ENCODE results near the gene LGR6.

The LGR6 gene

DNA sequence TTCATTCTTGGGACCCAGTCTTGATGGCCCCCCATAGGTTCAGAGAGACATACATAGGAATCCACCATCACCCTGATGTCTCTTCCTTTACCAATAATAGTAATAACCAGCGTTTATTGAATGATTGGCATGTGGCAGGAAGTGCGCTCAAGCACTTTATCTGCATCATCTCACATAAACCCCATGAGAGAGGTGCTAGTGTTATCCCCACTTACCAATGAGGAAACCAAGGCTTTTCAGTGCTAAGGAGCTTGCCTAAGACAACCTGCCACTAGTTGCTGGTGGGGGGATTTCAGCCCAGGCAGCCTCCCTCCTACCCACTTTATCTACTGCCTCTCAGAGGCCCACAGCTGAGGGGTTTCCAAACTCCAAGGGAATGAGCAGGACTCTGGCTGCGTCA is 7.7 kb downstream of the LGR6 start:
- peak in 1 of 2 donors; percentile 47 for DNase-seq

DNA sequence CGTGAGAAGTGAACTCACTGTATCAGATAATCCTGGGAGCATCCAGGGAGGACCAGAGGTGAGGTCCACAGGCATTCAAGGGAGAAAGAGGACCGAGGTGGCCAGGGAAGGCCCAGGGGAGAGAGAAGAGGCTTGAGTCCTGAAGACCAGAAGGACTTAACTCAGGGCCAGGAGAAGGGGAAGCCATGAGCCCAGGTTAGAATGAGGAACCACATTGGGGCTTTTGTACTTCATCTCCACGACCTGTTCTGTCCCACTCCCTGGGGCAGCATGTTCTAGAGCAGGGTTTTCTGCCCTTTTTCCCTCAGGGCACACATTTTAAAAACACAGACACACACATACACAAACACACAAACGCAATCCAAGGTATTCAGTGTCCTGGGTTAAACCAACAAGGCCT is 8.4 kb downstream of the LGR6 start:
- no peak for DNase-seq

DNA sequence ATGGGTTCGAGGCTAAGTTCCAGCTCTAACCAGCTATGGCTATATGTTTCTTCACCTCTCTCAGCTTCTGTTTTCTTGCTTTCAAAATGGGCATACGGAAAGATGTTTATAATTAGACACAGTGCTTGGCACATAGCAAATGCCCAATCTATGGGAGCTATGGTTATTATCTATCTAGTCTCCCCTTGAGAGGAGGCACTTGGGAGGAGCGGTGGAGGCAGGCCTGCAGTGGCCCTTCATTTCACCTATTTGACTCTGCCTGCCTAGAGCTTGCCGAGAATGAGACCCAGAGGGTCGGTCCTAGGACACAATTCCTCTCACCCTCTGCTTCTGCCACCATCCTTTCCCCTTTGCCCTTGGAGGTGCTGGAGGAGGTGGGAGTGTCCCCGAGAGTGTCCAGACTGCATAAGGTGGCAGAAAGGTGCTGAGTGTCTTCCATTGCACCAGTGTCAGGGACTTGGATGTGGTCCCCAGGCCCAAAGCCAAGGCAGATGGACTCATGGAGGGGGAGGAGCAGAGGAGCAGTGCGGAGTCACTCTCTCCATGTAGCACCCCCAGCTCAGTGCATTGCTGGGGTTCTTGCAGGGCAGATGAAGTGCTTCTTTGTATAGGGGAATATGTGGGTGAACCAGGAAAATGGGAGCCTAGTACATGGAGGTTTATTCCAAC is 9.0 kb downstream of the LGR6 start:
- DNase-seq = no peak

DNA sequence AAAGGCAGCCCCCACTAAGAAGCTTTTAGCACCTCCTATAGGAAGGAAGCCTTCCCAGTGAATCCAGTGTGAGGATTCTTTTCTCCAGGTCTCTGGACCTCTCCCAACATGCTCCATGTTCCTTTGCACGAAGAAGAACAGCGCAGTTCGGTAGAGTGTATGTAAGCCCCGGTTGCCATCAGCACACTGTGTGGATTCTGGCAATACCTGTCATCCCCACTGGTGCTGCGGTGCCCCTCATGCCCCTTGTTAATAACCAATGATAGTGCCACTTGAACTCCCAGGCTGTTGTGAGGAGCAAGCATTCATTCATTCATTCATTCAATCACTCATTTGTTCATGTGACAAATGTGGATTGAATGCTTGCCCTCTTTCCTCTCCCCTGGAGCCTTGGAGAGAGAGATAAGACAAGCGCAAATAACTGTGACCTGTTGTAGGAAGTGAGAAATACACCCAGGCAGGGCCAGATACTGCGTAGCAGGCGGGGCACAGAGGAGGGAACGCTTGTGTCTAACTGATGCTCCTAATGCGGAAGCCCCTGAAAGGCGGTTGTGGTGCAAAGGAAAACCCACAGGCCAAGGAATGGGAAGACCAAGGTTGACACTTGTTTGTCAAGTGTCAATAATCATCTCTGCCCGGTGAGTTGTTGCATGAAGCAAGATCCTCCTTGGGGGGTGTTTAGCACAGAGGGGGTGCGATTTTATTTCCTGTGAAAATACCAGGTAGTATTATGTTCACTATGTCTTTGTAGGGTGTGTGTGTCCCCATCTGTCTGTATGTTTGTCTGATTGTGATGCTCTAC is 9.8 kb downstream of the LGR6 start:
- DNase-seq = peak; percentile 35 to 39

DNA sequence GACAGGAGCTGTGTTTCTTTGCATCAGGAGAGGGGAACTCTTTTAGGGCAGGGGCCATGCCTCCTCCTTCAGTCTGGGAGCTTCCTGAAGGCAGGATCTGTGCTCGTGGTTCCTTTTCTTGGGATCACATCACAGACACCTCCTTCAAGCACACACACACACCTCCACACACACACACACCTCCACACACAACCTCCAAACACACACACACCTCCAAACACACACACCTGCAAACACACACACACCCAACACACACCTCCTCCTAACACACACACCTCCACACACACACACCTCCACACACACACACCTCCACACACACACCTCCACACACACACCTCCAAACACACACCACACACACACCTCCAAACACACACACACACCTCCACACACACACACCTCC is 10.5 kb downstream of the LGR6 start:
- no peak for DNase-seq

DNA sequence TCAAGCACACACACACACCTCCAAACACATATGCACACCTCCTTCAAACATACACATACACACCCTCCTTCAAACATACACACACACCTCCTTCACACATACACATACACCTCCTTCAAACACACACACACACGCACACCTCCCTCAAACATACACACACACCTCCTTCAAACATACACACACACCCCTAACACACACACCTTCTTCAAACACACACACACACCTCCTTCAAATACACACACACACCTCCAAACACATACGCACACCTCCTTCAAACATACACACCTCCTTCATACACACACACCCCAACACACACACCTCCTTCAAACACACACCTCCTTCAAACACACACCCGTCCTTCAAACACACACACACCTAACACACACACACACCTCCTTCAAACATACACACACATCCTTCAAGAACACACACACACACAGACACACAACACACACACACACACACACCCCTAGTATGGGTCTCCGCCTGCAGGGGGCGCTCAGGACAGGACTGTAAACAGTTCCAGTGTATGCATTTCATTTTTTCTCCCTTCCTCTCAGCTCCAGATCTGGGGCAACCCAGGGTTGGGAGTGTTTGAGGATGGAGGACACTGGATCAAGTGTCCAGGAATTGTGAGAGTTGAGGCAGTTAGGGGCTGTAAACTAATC is 12.1 kb downstream of the LGR6 start:
- DNase-seq = peak in 1 of 2 donors; percentile 22

DNA sequence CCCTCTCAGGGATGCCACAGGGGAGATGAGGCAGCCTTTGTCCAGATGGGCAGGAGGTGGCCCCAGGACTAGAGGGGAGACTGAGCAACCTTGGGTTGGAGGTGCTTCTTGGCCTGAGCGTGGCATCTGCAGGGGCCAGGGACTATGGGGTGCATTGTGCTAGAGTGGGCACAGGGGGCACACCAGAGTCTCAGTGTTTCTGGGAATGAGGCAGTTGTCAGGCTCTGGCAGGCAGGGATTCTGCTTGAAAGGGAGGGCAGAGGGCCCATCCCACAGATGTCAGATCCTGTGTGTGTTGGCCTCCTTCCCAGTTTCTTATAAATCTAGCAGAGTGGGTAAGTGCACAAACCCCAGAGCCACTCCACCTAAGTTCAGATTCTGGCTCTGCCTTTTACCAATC is 13.7 kb downstream of the LGR6 start:
- no peak for DNase-seq

DNA sequence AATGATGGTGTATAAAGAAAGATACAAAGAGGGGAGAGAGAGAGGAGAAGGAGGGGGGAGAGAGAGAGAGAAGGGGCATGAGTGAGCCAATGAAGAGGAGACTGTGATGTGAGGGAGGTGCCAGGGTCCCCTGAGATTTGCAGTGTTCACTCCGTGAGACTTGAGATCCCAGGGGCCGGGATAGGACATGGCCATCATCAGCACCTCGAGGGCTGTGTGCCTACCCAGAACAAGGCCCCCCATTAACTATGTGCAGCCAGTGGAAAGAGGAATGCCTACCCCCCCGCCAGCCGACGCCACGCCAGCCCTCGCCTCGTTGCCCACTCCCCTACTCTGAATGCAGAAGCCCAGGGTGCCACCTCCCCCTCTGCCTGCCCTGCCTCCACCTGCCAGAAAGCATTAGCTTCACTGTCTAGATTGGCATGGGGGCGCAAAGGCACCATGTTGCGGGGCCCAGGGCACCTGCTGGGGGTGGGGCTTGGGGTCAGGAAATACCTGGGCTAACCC is 14.8 kb downstream of the LGR6 start:
- DNase-seq = no peak

DNA sequence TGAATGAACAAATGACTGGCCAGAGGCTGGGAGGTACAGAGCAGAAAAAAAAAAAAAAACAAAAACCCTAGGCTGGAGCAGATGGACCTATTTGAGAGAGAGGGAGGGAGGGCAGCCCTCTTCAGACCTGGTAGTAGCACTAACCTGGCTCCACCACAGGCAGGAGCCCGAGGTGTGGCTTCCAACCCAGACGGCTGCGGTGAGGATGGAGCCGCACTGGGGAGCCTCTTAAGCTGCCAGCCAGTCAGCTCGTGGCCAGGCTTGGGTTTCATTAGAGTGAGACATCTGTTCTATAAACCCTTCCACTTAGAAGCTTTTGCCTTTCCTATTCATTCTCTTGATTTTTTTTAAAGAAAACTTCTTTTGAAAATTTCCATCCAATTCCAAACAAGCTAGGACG is 16.8 kb downstream of the LGR6 start:
- no peak for DNase-seq

DNA sequence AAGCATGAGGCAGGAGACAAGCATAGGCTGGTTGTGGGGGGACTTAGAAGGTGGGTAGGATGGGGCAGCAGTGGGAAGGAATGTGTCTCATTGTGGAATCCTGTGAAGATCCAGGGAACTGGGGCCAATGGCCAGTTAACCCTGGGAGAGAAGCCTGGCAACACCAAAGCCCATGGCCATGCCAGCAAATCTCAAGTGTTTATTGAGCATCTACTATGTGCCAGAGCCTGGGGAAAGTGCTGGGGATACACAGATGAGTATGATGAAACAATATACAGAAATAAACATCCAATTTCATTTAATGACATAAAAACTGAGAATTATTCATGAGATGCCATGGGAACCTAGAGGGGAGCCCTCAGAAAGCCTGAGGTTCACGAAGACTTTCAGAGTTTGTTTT is 17.4 kb downstream of the LGR6 start:
- DNase-seq = no peak

DNA sequence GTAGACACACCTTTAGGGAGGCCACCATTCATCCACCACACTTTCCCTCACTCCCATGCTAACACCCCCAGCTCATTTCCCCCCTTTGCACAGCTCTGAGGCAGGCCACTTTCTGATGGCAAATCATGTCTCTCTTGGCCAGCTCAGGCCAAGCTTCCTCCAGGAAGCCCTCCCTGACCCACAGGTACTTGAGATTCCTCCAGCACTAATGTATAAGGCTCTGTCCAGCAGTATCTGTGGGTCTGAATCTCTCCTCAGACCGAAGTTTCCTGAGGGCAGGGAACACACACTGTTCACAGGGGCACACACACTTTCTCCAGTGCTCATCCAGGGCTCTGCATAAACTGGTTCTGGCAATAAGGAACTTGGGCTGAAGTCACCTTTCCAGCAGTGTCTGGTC is 19.2 kb downstream of the LGR6 start:
- DNase-seq = no peak

DNA sequence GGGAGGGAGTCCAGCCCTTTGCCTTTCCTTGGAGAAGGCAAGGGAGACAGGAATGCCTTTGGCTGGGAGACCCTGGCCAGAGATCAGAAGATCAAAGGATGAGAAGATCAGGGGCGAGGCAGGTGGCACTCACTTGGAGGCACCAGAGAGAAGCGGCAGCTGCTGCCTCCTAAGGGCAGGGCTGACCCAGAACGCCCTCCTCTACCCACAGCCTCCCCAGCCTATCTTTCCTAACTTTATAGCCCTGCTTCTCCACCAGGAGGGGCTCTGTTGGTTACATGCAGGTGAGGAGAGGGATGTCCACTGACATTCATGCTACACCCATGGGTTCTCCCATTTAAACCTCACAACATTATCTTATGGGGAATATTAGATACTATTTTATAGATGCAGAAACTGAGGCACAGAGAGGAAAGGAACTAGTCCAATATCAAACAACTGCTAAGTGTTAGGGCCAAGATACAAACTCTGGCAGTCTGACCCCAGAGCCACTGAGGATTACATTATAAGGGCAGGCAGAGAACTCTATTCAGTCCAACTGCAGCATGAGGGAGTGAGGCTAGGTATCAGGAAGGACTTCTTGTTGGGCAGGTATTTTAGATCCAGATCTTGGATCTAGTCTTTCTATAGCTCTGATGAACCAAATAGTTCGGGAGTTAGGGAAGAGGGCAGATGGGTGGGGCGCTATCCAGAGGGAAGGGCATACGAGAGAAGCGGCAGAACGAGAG is 19.9 kb downstream of the LGR6 start:
- no peak for DNase-seq

DNA sequence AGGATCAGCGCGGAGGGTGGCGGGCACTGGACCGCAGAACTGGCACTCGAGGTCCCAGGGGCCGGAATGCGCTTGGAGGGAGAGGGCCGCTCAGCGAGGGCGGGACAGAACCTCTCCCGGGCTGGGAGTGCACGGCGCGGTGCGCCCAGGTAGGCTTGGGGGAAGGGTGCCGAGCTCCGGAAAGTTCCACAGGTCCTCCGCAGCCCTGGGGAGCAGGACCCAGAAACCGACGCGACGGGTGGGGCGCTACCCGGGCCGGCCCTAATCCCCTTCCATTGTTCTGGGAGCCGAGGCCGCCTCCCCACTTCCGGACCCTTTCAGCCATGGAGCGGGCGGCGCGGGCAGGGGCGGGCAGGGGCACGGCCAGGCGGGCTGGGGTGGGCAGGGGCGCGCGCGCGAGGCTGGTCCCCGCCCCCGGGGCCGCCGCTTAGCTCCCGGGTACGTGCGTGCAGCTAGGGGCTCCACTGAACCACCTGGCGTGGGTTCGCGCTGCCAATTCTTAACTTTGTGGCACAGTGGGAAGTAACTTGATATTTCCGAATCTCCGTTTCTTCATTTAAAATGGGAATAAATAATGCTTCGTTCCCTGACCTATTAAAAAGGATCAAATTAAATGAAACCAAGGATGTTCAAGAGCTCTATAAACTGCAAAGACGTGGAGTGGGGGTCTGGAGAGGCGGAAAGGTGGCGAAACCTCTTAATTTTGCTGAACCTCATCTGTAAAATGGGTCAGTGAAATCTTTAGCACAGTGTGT is 20.7 kb downstream of the LGR6 start:
- DNase-seq = no peak

DNA sequence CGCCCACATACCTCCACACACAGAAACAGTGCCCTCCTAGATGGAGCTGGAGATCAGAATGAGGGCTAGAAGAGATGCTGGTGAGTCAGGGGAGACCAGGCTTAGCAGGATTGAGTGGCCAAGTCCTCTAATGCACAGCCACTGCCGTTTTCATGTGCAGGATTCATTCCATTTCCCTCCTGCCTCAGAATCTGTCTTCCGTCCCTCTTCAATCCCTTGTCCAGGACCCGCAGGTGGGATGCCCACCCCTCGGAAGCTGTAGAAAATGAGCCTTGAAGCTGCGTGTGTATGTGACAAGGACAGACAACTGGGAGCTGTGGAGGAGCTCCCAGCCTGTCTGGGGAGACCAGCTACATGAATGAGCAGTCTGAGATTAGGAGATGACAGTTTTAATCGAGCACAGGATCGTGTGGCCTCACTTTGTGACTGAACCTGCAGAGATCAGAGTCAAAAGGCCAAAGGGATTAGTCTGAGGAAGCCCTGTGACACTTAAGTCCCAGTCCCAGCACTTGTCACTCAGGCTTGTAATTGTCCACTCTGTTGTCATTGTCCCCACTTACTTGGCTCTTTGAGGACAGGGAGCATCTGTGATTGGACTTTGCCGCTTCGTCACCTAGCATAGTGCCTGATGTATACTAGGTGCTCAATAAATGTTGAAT is 22.0 kb downstream of the LGR6 start:
- DNase-seq = no peak

DNA sequence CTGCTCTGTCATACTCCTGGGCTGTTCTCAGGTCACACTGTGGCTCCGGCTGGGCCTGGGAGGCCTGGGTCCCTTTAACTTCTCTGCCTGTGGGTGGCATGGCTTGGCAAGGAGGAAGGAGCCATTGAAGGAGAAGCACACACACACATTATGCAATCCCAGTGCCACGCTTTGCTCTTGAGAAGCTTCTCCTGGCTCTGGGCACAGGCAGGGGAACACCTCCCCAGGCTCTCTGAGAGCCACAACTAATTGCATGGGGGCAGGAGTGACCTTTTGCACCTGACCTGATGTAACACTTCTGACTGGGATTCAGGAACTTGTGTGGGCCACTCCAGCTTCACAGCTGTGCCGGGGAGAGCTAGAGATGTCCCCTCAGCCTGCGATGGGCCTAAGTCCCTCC is 23.1 kb downstream of the LGR6 start:
- DNase-seq = no peak

DNA sequence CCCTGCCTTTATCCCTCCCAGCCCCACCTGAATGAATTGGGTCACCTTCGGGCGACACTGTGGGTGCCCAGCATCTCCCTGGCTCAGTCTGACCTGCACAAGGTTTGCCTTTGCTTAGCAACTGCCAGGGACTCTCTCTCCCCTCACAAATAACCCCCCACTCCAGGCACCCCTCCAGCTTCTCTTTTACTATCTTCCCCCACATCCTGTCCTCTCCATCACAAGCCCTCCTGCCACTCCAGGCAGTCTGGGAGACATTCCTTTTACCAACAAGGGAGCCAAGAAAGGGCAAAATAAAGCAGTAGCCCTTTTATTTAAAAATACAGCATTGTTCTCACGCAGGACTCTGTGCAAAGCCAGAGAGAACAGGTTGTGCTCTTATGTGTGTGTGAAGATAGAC is 23.9 kb downstream of the LGR6 start:
- no peak for DNase-seq

DNA sequence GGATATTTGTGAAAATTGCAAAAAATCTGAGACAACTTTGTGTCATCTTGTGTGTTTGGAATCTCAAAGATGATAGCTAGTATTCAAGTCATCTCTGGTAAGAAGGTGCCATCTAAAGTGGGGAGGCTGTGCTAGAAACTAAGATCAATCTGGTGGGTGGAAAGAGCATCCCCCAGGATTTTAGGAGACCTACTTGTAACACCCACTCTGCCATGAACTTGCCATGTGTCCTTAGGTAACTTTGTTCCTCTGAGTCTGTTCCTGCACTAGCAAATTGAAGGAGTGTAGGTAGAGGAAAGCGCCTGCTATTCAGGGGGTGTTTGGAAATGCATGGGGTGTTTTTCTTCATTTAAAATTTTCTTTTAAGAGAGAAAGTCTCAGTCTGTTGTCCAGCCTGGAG is 24.4 kb downstream of the LGR6 start:
- DNase-seq = no peak

DNA sequence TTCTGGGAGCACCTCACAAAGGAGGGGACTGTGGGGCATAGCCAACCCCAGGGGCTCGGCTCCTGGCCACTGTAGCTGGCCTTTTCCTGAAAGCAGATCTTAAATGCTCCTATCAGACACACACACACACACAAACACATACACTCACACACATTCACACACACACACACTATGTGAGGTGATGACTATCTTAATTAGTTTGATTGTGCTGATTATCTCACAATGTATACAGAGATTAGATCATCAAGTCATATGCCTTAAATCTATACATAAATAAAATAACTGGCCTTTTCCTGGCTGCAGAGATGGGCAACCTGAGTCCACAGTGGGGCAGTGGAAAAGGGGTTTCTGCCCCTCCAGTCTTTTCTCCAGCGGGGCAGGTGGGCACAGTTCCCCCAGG is 27.1 kb downstream of the LGR6 start:
- no peak for DNase-seq

DNA sequence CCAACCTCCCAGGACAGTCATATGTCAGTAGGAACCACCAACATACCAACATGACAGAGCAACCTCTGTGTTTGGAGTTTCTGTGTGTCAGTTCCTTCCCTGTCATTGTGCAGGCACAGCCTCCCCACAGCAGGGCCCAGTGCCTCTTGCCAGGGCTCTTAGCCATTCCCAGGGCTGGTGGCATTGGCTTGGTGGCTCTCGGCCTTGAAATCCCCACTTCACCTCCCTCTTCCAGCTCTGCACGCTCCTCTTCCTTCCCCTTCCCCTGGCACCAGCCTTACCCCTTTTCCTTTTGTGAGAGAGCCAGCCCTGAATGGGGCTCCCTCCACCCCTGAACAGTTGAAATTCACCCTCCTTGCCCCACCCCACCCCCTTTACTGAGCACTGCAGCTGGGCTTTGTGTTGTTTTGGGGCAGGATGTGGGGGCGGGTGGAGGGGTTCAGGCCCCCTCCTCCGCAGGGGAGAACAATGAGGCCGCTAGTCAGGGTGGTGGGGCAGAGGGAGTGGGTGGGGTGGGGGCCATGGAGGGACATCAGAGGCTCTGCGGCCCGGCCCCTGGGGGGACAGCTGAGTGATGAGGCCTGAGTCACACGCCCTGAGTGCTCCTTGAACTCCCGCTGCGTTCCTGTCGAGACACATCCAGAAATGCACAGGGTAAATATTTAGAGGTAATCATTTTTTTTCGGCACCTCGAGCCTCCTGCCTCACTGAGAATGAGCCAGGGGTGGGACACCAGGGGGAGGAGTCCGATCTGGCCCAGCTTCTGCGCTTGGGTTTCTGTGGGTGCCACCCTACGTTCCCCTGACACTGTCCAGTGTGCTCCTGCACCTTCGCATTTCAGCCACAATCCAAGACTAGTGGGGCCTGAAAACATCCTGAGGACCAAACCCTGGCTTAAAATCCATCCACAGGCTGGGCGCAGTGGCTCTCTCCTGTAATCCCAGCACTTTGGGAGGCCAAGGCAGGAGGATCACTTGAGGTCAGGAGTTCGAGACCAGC is 28.6 kb downstream of the LGR6 start:
- DNase-seq = no peak

DNA sequence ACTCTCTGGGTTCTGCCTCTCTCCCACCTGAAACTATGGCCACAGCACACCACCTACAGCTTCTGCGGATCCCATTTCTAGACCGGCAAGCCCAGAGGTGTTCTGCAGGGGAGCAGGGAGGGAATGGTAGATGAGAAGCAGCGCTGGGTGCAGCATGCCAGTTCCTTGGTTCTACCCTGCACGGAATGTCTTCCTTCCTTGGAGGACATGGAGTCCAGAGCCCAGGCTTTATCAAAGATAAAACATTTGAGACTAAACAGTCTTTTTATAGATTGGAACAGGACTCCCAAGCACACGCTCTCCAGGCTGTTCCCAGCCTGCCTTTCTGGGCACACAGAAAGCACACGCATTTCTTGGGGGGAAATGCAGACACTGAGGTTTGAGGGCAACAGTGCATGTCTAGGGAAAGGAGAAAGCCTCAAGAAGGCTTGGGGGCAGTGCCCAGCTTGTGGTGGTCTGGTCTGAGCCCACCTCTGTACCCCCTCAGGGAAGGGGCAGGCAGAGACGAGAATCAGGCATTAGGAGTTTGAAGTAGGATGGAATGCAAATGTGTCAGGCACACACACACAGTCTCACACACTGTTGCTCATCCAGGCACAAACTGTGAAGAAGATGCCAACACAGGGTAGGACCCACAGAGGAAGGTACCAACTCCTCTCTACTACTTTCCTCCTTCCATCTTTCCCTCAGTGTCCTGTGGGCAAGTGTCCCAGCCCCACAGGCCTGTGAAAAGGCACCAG is 29.7 kb downstream of the LGR6 start:
- no peak for DNase-seq

All from CD4-positive, alpha-beta T cell treated with Interleukin-4 for 1 hour (primary cell).